ENCODE results near the gene PRSS1.
"Not testable (repeated sequence)": the region's sequence is repeated elsewhere in the genome, so short reads cannot be mapped to it uniquely, and the experiment has no call there.

Gene PRSS1

GRCh38 chr7:142775351-142776115 is 26.3 kb downstream of the PRSS1 start:
- not testable (repeated sequence) for H2BK5ac ChIP-seq (ENCODE audit: low read length); H3K14ac ChIP-seq (ENCODE audit: low read length); H3K27ac ChIP-seq (replicated peaks; ENCODE audit: low read length); H2AK5ac ChIP-seq (ENCODE audit: low read depth, low read length); H4K8ac ChIP-seq (ENCODE audit: low read depth, low read length); H3K4ac ChIP-seq (ENCODE audit: low read length); H2BK120ac ChIP-seq (ENCODE audit: low read depth, low read length); H3K9me3 ChIP-seq (replicated peaks in 1 of 2; ENCODE audit: control insufficient read depth in 2 of 2, insufficient read depth in 1 of 2, low read depth in 1 of 2, low read length in 2 of 2); H3K18ac ChIP-seq (ENCODE audit: low read length); H3K9ac ChIP-seq (ENCODE audit: low read depth, low read length, poor library complexity); H2BK12ac ChIP-seq (ENCODE audit: low read length); H4K91ac ChIP-seq (ENCODE audit: low read depth, low read length, poor library complexity); H3K4me3 ChIP-seq (ENCODE audit: low read length in 2 of 2); H3K36me3 ChIP-seq (replicated peaks in 1 of 2; ENCODE audit: control insufficient read depth in 2 of 2, insufficient read depth in 2 of 2, low read length in 2 of 2); H3K4me1 ChIP-seq (ENCODE audit: control insufficient read depth in 2 of 2, insufficient read depth in 1 of 2, low read depth in 1 of 2, low read length in 2 of 2); H3K23ac ChIP-seq (ENCODE audit: low read depth, low read length, poor library complexity); H3K4me2 ChIP-seq (ENCODE audit: insufficient read depth, low read length, poor library complexity, severe bottlenecking); H2BK15ac ChIP-seq (ENCODE audit: low read length); H3K27me3 ChIP-seq (ENCODE audit: control insufficient read depth in 3 of 3, insufficient read depth in 3 of 3, low read depth in 1 of 3, low read length in 3 of 3); DNase-seq (ENCODE audit: low spot score); H2AFZ ChIP-seq (ENCODE audit: low read length); H3K79me1 ChIP-seq (ENCODE audit: low read depth, low read length)
- no CpG with 5 or more reads among the region's 6 CpGs for WGBS, 2 donors (ENCODE audit: extremely low coverage in 2 of 2, insufficient read length in 2 of 2, insufficient replicate concordance in 1 of 2)

- H4K8ac ChIP-seq (ENCODE audit: low read depth, low read length) = no peak overlapping the region
- no peak overlapping the region for H3K27ac ChIP-seq (replicated peaks; ENCODE audit: low read length)
- no peaks in the 10 kb centered on the region for H3K36me3 ChIP-seq (replicated peaks in 1 of 2; ENCODE audit: control insufficient read depth in 2 of 2, insufficient read depth in 2 of 2, low read length in 2 of 2)
- WGBS, 2 donors (ENCODE audit: extremely low coverage in 2 of 2, insufficient read length in 2 of 2, insufficient replicate concordance in 1 of 2) = no CpG with 5 or more reads among the region's 9 CpGs
- no peak overlapping the region for H3K4ac ChIP-seq (ENCODE audit: low read length)
- DNase-seq (ENCODE audit: low spot score) = no peak
- H2BK12ac ChIP-seq (ENCODE audit: low read length) = no peak overlapping the region
- H4K91ac ChIP-seq (ENCODE audit: low read depth, low read length, poor library complexity) = no peak overlapping the region
- no peak overlapping the region for H3K23ac ChIP-seq (ENCODE audit: low read depth, low read length, poor library complexity)
- H2AFZ ChIP-seq (ENCODE audit: low read length) = no peak overlapping the region
- no peak overlapping the region for H3K9ac ChIP-seq (ENCODE audit: low read depth, low read length, poor library complexity)
- H2BK15ac ChIP-seq (ENCODE audit: low read length) = no peak overlapping the region
- no peaks in the 10 kb centered on the region for H3K27me3 ChIP-seq (ENCODE audit: control insufficient read depth in 3 of 3, insufficient read depth in 3 of 3, low read depth in 1 of 3, low read length in 3 of 3)
- H3K14ac ChIP-seq (ENCODE audit: low read length) = no peak overlapping the region
- no peaks in the 10 kb centered on the region for H3K9me3 ChIP-seq (replicated peaks in 1 of 2; ENCODE audit: control insufficient read depth in 2 of 2, insufficient read depth in 1 of 2, low read depth in 1 of 2, low read length in 2 of 2)
- H2BK5ac ChIP-seq (ENCODE audit: low read length) = no peak overlapping the region
- no peaks in the 10 kb centered on the region for H3K4me1 ChIP-seq (ENCODE audit: control insufficient read depth in 2 of 2, insufficient read depth in 1 of 2, low read depth in 1 of 2, low read length in 2 of 2)
- H2BK120ac ChIP-seq (ENCODE audit: low read depth, low read length) = no peak overlapping the region
- no peaks in the 10 kb centered on the region for H3K79me1 ChIP-seq (ENCODE audit: low read depth, low read length)
- no peak overlapping the region for H3K18ac ChIP-seq (ENCODE audit: low read length)
- no peak overlapping the region for H3K4me2 ChIP-seq (ENCODE audit: insufficient read depth, low read length, poor library complexity, severe bottlenecking)
- no peak overlapping the region for H3K4me3 ChIP-seq (ENCODE audit: low read length in 2 of 2)
- H2AK5ac ChIP-seq (ENCODE audit: low read depth, low read length) = no peak overlapping the region
Observed at GRCh38 chr7:142776206-142776844, 27.1 kb downstream of the PRSS1 start.

- not testable (repeated sequence) for H3K9ac ChIP-seq (ENCODE audit: low read depth, low read length, poor library complexity); H4K8ac ChIP-seq (ENCODE audit: low read depth, low read length); H3K4me1 ChIP-seq (ENCODE audit: control insufficient read depth in 2 of 2, insufficient read depth in 1 of 2, low read depth in 1 of 2, low read length in 2 of 2); H3K23ac ChIP-seq (ENCODE audit: low read depth, low read length, poor library complexity); H2BK5ac ChIP-seq (ENCODE audit: low read length); DNase-seq (ENCODE audit: low spot score); H3K9me3 ChIP-seq (replicated peaks in 1 of 2; ENCODE audit: control insufficient read depth in 2 of 2, insufficient read depth in 1 of 2, low read depth in 1 of 2, low read length in 2 of 2); H3K27ac ChIP-seq (replicated peaks; ENCODE audit: low read length); H2BK120ac ChIP-seq (ENCODE audit: low read depth, low read length); H2AFZ ChIP-seq (ENCODE audit: low read length); H3K18ac ChIP-seq (ENCODE audit: low read length); H3K36me3 ChIP-seq (replicated peaks in 1 of 2; ENCODE audit: control insufficient read depth in 2 of 2, insufficient read depth in 2 of 2, low read length in 2 of 2); H3K27me3 ChIP-seq (ENCODE audit: control insufficient read depth in 3 of 3, insufficient read depth in 3 of 3, low read depth in 1 of 3, low read length in 3 of 3); H3K79me1 ChIP-seq (ENCODE audit: low read depth, low read length); H3K4me3 ChIP-seq (ENCODE audit: low read length in 2 of 2); H3K14ac ChIP-seq (ENCODE audit: low read length); H4K91ac ChIP-seq (ENCODE audit: low read depth, low read length, poor library complexity); H2BK12ac ChIP-seq (ENCODE audit: low read length); H2BK15ac ChIP-seq (ENCODE audit: low read length); H3K4ac ChIP-seq (ENCODE audit: low read length); H3K4me2 ChIP-seq (ENCODE audit: insufficient read depth, low read length, poor library complexity, severe bottlenecking); H2AK5ac ChIP-seq (ENCODE audit: low read depth, low read length)
- no CpG with 5 or more reads among the region's 2 CpGs for WGBS, 2 donors (ENCODE audit: extremely low coverage in 2 of 2, insufficient read length in 2 of 2, insufficient replicate concordance in 1 of 2)
Observed at GRCh38 chr7:142776845-142777225, 27.6 kb downstream of the PRSS1 start.

- no peak overlapping the region for H3K14ac ChIP-seq (ENCODE audit: low read length)
- no peak overlapping the region for H2AFZ ChIP-seq (ENCODE audit: low read length)
- H3K9me3 ChIP-seq (replicated peaks in 1 of 2; ENCODE audit: control insufficient read depth in 2 of 2, insufficient read depth in 1 of 2, low read depth in 1 of 2, low read length in 2 of 2) = no peaks in the 10 kb centered on the region
- H2BK15ac ChIP-seq (ENCODE audit: low read length) = no peak overlapping the region
- no peaks in the 10 kb centered on the region for H3K79me1 ChIP-seq (ENCODE audit: low read depth, low read length)
- no peak overlapping the region for H2AK5ac ChIP-seq (ENCODE audit: low read depth, low read length)
- H3K4ac ChIP-seq (ENCODE audit: low read length) = no peak overlapping the region
- H4K8ac ChIP-seq (ENCODE audit: low read depth, low read length) = no peak overlapping the region
- H2BK120ac ChIP-seq (ENCODE audit: low read depth, low read length) = no peak overlapping the region
- no peak overlapping the region for H2BK5ac ChIP-seq (ENCODE audit: low read length)
- no CpG with 5 or more reads among the region's 2 CpGs for WGBS, 2 donors (ENCODE audit: extremely low coverage in 2 of 2, insufficient read length in 2 of 2, insufficient replicate concordance in 1 of 2)
- no peak overlapping the region for H3K27ac ChIP-seq (replicated peaks; ENCODE audit: low read length)
- no peak overlapping the region for H3K18ac ChIP-seq (ENCODE audit: low read length)
- no peaks in the 10 kb centered on the region for H3K36me3 ChIP-seq (replicated peaks in 1 of 2; ENCODE audit: control insufficient read depth in 2 of 2, insufficient read depth in 2 of 2, low read length in 2 of 2)
- no peak overlapping the region for H4K91ac ChIP-seq (ENCODE audit: low read depth, low read length, poor library complexity)
- no peak overlapping the region for H3K4me2 ChIP-seq (ENCODE audit: insufficient read depth, low read length, poor library complexity, severe bottlenecking)
- no peaks in the 10 kb centered on the region for H3K27me3 ChIP-seq (ENCODE audit: control insufficient read depth in 3 of 3, insufficient read depth in 3 of 3, low read depth in 1 of 3, low read length in 3 of 3)
- H2BK12ac ChIP-seq (ENCODE audit: low read length) = no peak overlapping the region
- no peak overlapping the region for H3K9ac ChIP-seq (ENCODE audit: low read depth, low read length, poor library complexity)
- no peak overlapping the region for H3K4me3 ChIP-seq (ENCODE audit: low read length in 2 of 2)
- no peak for DNase-seq (ENCODE audit: low spot score)
- H3K23ac ChIP-seq (ENCODE audit: low read depth, low read length, poor library complexity) = no peak overlapping the region
- H3K4me1 ChIP-seq (ENCODE audit: control insufficient read depth in 2 of 2, insufficient read depth in 1 of 2, low read depth in 1 of 2, low read length in 2 of 2) = no peaks in the 10 kb centered on the region
Observed at GRCh38 chr7:142777318-142777717, 28.0 kb downstream of the PRSS1 start.
